Skeletal muscle cell (primary cell): ENCODE results near the gene CTCFL.
"Not testable (repeated sequence)": the region's sequence is repeated elsewhere in the genome, so short reads cannot be mapped to it uniquely, and the experiment has no call there.

ENCODE experiments used
- DNase-seq: peaks from one replicate; pipeline ENCODE4 v3.0.0-alpha.2; 2010; ENCODE audit warnings: low read depth
- H3K4me3 ChIP-seq: 2 replicates; pipeline ENCODE4 v1.5.1; 2011; ENCODE audit warnings: low read depth, mild to moderate bottlenecking, control low read depth, low read length, moderate library complexity

CTCFL gene

DNA sequence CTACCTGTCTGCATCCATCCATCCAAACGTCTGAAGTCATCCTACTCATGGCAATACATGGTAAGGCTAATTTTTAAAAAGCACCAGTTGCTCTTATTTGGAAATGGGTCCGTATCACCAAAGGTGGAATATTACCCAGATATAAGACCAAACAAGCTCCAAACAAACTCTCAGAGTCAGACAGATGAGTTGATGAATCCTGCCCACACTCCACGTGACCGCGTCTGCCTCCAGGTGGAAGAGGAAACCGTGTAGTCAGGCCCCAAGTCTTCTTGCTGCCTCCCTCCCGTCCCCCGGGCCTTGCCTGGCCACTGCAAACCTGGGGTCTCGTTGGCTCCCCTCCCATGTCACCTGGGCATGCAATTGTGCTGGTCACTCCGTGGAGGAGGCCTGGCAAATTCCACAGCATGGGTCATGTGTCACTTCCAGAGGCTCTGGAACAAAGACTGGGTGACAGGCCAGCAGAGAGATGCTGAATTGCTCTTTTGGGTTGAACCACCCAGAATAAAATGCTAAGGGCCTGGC lies 31.8 kb downstream of the CTCFL start:
- H3K4me3 ChIP-seq = no peak overlapping the region
- DNase-seq = no peak

DNA sequence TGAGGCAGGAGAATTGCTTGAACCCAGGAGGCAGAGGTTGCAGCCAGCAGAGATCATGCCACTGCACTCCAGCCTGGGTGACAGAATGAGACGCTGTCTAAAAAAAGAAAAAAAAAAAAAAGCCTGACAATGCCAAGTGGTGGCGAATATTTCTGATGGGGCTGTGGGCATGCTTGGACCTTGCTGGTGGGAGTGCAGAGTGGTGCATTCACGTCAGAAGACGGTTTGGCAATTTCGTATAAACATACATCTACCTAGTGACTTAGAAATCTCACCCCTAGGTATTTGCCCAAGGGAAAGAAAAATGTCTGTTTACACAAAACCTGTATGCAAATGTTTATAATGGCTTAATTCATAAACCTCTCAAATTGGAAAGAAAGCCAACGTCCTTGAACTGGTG lies 33.6 kb downstream of the CTCFL start:
- no peak for DNase-seq
- H3K4me3 ChIP-seq = no peak overlapping the region

DNA sequence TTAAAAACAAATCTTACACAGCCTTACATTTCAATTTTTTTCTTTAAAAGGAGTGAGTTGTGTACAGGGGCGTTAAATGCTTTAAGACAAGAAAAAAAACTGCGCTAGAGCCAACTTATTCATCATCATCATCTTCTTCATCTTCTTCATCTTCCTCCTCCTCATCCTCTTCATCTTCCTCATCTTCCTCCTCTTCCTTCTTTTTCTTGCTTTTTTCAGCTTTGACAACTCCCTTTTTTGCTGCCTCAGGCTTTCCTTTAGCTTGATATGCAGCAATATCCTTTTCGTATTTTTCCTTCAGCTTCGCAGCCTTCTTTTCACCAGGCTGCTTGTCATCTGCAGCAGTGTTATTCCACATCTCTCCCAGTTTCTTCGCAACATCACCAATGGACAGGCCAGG lies 36.7 kb downstream of the CTCFL start:
- H3K4me3 ChIP-seq, DNase-seq: not testable (repeated sequence)

DNA sequence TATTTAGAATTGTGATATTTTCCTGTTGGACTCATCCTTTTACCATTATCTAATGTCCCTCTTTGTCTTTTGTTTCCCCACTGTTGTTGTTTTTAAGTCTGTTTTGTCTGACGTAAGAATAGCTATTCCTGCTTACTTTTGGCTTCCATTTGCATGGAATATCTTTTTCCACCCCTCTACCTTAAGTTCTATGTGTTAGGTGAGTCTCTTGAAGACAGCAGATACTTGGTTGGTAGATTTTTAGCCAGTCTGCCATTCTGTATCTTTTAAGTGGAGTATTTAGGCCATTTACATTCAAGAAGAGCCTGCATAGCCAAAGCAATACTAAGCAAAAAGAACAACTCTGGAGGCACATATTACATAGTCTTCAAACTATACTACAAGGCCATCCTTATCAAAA lies 39.2 kb downstream of the CTCFL start:
- H3K4me3 ChIP-seq = no peak overlapping the region
- no peak for DNase-seq

DNA sequence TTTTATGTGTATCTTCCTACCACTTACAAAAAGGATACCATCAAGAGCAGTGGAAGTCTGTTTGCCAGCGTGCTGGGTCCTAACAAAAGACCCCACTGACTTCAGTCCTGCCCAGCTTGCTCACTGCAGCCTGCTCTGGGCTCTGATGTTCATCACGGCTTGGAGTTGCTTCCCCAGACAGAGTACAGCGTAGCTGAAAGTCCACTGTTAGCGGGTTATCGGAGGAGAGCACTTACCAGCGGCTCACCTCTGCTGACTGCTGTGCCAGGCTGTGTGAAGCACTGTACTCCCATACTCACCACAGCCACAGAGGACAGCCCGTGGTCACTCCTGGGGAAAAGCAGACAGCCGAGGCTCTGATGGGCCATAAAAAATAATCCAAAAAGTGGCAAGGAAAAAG lies 40.2 kb downstream of the CTCFL start:
- DNase-seq = no peak
- H3K4me3 ChIP-seq = no peak overlapping the region

DNA sequence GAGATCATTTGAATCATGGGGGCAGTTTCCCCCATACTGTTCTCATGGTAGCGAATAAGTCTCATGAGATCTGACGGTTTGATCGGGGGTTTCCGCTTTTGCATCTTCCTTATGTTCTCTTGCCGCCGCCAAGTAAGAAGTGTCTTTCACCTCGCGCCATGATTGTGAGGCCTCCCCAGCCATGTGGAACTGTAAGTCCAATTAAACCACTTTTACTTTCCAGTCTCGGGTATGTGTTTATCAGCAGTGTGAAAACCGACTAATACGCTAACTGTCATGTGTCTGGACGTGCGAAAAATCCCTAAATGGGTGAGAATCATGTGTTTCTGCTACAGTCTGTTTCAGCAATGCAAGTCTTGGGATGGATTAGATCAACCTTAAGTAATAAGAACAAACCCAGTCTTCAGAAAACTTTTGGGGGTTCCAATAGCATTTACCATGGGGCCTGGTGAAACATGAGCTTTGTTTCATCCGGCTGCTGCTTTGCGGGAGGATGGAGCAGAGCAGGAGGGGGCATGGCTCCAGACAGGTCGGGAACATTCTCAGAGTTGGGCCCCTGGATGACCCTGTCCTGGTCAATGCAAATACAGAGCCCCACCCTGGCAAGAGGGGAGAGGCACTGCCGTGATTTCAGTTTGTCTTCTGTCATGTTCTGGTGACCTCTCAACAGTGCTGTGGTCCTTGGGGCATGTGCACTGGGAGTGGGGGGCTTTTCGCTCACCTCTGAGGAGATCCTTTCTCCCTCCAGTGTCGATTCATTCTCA lies 41.5 kb downstream of the CTCFL start:
- DNase-seq = no peak
- H3K4me3 ChIP-seq = no peak overlapping the region

DNA sequence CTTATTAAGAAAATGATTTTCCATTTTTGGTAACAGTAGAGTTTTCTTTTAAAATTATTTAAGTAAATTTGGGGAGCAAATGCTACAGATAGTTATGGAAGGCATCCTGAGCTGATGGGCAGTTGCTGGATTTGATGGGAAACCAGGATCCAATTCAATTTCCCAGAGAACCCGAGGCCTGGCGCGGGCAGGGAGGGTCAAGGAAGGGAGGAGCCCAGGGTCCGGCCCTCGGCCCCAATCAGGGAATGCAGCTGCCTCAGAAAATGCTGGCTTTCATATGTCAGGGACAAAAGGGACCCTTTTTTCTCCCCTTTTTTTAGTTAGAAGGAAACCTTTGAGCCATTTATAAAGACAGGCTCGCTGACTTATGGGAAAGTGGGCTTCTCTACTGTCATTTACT lies 42.1 kb downstream of the CTCFL start:
- H3K4me3 ChIP-seq = no peak overlapping the region
- DNase-seq = no peak

DNA sequence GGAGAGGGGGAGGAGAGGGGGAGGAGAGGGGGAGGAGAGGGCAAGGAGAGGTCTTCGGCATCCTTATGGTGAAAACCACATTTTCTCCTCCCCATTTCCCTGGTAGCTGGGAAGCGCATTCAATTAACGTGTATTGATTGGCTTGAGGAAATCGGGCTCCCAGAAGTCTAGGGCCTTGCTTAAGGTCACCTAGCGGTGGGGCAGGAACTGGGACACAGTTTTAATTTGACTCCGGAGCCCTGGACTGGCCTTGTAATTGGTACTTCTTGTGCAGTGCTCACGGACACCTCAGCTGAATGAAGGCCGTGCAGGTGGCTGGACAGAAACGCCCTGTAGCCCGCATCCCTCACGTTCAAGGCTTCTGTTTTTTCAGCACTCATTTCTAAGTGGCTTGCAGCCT lies 42.8 kb downstream of the CTCFL start:
- DNase-seq = no peak
- H3K4me3 ChIP-seq = no peak overlapping the region

DNA sequence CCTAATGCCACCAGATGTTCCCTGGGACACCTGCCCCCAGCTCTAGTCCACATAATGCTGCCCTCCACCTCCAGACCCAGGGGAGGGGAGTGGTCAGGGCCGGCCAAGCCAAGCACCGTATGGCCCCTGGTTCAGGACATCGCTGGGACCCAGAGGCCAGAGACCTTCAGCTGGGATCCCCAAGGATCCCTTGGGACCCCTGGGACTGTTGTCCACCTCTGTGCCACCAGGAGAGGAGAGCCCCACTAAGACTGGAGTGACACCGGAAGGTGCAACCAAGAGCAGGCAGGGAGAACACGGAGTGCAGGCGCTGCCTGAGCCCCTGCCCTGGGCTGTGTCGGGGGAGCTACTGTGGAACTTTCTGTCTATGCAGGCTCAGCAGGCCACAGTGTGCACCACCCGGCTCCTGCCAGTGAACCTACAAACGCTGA lies 43.6 kb downstream of the CTCFL start:
- no peak for DNase-seq

DNA sequence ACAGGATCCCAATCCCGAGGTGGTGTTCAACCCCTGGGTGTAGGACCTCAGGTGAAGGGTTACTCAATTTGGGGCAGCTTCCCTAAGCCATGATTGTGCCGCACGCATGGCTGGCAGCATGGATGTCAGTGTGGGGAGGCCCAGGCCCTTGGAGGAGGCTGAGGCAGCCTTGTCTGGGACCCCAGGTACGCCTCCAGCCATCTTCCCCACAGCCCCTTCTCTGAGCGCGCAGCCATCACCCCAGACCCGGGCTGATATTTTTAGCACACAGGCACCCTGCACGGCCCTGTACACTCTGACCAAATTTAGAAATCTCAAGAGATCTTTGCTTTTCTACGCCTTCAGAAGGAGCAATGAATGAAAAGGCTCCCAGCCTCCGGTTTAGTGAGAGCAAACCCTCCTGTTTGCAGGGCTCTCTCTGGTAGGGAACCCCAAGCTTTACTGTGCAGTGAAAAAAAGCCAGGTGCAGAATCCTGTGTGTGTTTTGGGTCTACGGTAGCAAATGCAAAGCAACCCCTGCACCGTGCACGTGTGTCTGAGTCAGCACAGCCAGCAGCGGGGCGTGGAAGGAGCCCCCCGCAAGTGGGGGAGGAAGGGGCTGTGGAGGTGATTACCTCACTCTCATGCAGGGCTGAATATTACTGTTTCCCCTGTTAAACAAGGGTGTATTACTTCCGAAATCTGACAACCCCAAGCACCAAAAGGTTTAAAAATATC lies 44.3 kb downstream of the CTCFL start:
- no peak for DNase-seq
- no peak overlapping the region for H3K4me3 ChIP-seq

More for the DNA sequence above, 43.6 kb downstream of the CTCFL start:
- H3K4me3 ChIP-seq = no peak overlapping the region

DNA sequence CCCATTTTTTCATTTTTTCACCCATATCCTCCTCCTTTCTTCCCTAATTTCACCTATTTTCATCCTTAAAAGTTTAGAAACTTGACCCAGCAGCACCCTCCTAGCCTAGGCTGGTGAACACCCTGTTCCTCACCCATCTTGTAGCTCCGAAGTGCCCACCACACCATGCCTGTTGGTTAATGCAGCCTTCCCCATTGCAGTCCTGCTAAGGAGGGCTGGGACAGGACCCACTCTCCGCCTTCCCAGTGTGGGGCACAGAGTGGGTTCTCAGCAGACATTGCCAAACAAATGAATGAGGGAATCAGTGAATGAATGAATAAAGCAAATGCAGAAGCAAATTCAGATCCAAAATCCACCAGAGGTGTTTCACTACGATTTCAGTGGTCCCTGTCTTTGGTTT lies 45.7 kb downstream of the CTCFL start:
- DNase-seq = no peak
- H3K4me3 ChIP-seq = no peak overlapping the region

DNA sequence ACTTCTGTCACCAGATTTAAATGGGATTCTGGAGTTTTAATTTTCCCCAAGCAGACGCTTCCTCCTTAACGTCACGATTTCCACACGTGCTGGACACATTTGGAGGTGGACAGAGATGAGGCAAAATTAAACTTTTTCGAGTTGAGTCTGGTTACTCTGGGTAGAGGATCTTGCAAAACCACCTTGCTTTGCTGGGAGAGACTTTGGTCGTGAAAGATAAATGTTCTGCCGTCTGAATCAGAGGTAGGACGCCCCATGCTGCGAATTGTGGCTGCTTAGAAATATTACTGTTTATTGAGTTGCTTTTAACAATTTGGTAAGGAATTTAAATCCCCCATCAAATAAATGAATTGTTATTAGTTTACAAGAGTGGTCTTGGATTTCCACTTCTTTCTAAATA lies 46.8 kb downstream of the CTCFL start:
- no peak for DNase-seq
- no peak overlapping the region for H3K4me3 ChIP-seq

DNA sequence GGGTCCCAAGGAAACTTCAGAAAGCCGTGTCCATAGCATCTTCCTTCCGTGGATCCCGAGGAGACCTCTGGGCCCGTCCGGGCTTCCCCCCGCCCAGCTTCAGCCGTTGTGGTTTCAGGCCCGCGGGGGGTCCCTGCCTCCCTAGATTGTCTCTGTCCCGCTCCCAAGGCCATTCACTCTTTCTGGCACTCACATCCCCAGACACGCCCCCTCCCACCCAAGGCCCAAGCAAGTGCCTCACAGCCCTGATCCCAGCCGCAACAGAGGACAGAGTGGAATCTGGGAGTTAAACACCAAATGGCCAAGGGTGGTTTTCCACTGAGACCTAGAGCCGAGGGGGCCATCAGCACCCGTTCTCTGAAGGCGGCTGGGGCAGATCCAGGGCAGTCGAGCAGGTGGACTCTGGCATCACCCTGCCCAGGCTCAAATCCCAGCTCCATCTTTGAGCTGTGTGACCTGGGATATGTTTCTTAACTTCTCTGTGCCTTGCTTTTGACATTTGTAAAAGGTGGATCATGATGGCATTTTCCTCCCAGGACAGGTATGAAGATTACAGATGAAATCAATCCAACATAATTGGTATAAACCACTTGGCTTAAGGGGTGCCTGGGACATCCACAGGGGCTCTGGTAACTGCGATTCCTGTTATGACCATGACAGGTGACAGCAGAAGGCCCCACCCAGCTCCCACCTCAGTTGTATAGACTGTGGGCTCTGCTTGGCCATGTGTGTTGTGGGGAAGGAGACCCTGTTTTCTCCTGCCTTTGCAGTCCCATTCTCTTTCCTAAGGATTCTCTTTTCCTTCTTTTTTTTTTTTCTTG lies 48.1 kb downstream of the CTCFL start:
- no peak overlapping the region for H3K4me3 ChIP-seq
- no peak for DNase-seq

DNA sequence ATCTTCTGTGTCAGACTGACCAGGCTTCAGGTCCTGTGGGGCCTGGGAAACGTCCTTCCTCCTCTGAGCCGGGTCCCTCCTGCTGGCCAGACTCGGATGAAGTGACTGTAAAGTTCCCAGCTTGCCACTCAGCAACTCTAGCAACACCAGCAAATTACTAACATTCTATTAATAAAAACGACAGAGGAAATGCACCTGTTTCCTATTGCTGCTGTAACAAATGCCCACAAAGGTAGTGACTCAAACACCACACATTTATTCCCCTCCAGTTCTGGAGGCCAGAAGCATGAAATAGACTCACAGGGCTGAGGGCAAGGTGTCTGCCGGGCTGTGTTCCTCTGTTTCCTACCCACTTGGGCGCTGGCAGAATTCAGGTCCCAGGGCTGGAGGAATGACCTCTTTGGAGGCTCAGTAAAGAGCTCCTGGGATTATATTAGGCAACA lies 48.8 kb downstream of the CTCFL start:
- DNase-seq = no peak
- no peak overlapping the region for H3K4me3 ChIP-seq

DNA sequence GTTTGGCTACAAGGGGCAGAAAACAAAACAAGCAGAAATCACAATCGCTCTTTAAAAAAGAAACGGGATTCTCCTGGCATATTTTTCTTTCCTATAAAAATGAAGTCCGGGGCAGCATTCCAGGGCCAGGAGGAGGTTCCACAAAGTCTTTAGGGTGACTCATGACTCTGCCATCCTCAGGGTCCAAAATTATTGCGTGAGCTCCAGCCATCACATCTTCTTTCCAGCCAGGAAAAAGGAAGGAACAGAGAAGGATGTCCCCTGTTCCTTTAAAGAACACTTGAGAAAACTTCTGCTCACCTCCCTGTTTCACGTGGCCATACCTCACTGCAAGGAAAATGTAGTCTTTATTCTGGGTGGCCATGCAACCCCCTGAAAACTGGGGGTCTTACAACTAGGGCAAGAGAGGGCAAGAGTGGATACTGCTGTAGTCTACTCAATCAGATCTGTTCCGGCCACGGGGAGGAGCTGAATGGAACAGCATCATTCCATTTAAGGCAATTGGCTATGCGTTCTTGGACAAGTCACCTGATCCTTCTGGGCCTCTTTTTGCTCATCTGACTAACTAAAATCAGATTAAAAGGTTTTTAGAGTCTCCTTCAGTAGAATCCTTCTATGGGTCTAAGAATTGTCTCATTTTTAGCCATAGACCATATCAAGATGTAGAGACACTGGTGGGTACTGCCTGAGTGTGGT lies 49.4 kb downstream of the CTCFL start:
- no peak for DNase-seq
- H3K4me3 ChIP-seq = no peak overlapping the region

DNA sequence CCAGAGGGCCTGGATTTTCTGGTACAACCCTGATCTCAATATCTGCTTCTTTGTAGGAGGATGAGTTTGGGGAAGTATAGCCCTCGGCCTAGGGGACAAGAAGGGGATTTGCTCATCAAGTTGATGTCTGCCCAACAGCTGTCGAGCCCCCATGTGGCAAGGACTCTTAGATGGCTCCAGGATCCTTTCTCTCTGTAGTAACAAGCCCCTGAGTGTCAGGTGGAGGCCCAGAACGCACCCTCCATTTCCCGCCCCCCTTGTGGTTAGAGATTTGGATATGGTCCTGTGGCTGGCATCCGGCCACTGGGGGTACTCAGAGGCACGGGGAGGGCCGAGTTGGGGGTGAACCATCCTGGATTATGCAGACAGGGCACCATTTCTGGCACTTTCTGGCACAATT lies 50.1 kb downstream of the CTCFL start:
- no peak overlapping the region for H3K4me3 ChIP-seq
- DNase-seq = no peak

DNA sequence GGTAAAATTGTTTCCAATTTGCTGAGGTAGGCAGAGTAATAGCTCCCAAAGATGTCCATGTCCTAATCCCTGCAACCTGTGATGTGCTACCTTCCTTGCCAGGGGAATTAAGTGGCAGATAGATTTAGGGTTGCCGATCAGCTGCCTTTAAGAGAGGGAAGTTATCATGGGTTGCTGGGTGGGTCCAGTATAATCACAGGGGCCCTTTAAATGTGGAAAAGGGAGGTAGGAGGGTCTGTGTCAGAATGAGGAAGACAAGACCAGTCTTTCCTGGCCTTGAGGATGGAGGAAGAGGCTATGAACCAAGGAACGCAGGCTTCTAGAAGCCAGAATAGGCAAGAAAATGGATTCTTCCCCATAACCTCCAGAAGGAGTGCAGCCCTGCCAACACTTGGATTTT lies 50.7 kb downstream of the CTCFL start:
- no peak overlapping the region for H3K4me3 ChIP-seq
- DNase-seq = no peak

DNA sequence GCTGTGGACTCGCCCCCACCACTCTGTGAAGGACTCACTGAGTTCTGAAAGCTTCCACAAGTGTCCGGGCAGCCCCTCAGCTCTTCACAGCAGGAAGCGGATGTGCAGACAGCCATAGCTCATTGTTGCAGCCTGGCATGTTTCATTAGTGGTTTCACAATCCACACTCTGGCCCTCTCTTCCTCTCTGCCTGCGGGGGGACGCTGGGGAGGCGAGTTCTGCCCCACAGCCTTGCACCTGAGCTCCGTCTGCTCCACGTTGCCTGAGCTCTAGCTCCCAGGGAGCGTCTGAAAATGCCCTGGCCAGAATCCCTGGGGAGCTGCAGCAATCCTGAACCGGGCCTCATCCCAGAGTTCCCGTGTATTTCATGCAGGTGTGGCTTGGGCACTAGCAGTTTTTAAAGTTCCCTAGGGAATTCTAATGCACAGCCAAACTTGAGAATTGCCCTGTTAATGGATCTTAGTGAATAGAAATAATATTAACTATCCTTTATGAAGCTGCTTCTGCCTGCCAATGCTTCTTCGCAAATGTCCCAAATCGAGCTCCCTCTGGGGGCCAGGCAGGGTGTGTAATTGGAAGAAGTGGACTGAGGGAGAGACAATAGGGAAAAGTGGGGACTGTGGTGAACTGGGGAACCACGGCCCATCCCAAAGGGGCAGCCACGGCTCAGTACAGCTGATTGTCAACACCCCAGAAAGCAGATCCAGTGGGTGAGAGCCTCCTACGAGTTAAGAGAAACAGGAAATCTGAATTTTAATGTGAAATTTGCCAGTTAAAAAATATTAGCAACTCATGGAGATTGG lies 51.5 kb downstream of the CTCFL start:
- no peak overlapping the region for H3K4me3 ChIP-seq
- no peak for DNase-seq

DNA sequence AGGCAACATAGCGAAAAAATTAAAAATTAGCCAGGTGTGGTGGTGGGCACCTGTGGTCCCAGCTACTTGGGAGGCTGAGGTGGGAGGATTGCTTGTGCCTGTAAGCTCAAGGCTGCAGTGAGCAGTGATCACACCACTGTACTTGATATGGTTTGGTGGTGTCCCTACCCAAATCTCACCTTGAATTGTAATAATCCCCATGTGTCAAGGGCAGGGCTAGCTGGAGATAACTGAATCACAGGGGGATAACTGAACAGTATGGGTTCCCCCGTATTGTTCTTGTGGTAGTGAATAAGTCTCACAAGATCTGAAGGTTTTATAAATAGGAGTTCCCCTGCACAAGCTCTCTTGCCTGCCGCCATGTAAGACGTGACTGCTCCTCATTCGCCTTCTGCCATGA lies 52.5 kb downstream of the CTCFL start:
- DNase-seq, H3K4me3 ChIP-seq: not testable (repeated sequence)
